Hepatocyte (in vitro differentiated cells): ENCODE measurements around the gene JCAD.

Source experiments
- EZH2phosphoT487 ChIP-seq: fragments of 200-600 bp; sonication (generic); IDR thresholded peaks from one replicate; pipeline ENCODE4 v1.6.1; 2018; ENCODE audit warnings: antibody characterized with exemption, mild to moderate bottlenecking, low read depth, moderate library complexity; ENCODE audit not compliant: unreplicated experiment, severe bottlenecking
- TF ChIP-seq, protein P1 (sequence below): fragments of 200-600 bp; sonication (generic); IDR thresholded peaks from 2 replicates; pipeline ENCODE4 v1.5.1; 2016; ENCODE audit warnings: antibody characterized with exemption, mild to moderate bottlenecking; ENCODE audit not compliant: poor library complexity

DNA sequence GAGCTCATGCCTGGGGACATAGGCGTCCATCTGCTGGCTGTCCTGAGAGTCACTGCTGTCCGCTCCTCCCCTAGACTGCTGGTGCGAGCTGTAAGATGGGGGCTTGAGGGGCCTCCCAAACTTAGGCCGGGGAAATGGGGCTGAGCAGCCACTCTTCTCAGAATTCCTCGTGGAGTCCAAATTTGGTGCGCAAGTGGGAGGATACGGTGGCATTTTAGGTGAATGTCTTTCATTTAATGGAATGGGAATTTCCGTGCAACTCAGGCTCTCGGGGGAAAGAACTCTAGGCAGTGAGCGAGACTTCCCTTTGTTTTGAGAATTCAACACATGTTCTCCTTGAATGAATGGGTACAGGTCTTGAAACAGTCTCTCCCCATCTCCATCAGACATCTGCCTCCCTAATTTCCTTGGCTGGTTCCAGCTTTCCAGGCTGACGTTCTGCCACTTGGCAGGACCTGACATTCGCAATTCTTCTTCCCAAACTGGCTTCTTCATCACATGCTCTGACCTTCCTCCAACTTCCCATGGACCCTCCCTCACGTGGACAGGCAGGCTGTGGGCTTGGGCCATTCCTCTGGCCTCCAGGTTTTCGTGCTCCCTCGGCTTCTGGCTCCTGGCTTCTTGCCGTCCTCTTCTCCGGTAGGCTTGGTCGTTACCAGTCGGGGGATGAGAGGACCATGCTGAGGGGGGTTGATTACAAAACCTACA lies 30.1 kb downstream of the JCAD start:
- TF ChIP-seq, protein P1, sequence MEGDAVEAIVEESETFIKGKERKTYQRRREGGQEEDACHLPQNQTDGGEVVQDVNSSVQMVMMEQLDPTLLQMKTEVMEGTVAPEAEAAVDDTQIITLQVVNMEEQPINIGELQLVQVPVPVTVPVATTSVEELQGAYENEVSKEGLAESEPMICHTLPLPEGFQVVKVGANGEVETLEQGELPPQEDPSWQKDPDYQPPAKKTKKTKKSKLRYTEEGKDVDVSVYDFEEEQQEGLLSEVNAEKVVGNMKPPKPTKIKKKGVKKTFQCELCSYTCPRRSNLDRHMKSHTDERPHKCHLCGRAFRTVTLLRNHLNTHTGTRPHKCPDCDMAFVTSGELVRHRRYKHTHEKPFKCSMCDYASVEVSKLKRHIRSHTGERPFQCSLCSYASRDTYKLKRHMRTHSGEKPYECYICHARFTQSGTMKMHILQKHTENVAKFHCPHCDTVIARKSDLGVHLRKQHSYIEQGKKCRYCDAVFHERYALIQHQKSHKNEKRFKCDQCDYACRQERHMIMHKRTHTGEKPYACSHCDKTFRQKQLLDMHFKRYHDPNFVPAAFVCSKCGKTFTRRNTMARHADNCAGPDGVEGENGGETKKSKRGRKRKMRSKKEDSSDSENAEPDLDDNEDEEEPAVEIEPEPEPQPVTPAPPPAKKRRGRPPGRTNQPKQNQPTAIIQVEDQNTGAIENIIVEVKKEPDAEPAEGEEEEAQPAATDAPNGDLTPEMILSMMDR: no peak
- TF ChIP-seq EZH2phosphoT487: no peak
